DOHH2 (cell line): ENCODE results near the gene CSNK2B.

Source experiments
- EZH2phosphoT487 ChIP-seq: fragments of 200-600 bp; sonication (generic); IDR thresholded peaks from 2 replicates; pipeline ENCODE4 v1.6.1; 2017; ENCODE audit warnings: borderline replicate concordance, mild to moderate bottlenecking, antibody characterized with exemption, low read length, moderate library complexity, mixed read lengths
- TF ChIP-seq, protein P1 (sequence below): fragments of 200-600 bp; sonication (generic); IDR thresholded peaks from one replicate; pipeline ENCODE4 v1.5.1; 2014; ENCODE audit warnings: antibody characterized with exemption, mild to moderate bottlenecking, low read depth, low read length; ENCODE audit not compliant: poor library complexity, severe bottlenecking

GRCh38 chr6:31657406-31658157 lies 8.3 kb upstream of the CSNK2B start:
- TF ChIP-seq, protein P1, sequence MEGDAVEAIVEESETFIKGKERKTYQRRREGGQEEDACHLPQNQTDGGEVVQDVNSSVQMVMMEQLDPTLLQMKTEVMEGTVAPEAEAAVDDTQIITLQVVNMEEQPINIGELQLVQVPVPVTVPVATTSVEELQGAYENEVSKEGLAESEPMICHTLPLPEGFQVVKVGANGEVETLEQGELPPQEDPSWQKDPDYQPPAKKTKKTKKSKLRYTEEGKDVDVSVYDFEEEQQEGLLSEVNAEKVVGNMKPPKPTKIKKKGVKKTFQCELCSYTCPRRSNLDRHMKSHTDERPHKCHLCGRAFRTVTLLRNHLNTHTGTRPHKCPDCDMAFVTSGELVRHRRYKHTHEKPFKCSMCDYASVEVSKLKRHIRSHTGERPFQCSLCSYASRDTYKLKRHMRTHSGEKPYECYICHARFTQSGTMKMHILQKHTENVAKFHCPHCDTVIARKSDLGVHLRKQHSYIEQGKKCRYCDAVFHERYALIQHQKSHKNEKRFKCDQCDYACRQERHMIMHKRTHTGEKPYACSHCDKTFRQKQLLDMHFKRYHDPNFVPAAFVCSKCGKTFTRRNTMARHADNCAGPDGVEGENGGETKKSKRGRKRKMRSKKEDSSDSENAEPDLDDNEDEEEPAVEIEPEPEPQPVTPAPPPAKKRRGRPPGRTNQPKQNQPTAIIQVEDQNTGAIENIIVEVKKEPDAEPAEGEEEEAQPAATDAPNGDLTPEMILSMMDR = no peak
- TF ChIP-seq EZH2phosphoT487 = no peak
